Renal cortical epithelial cell (primary cell): Measurements from ENCODE around the gene SLC44A3. TPM values are rescaled to one million over a fixed set of nuclear protein-coding genes. Genes with fewer than 3 reads are reported as not detected.
"Not testable (repeated sequence)": the region's sequence is repeated elsewhere in the genome, so short reads cannot be mapped to it uniquely, and the experiment has no call there.

Source experiments
- DNase-seq: peaks from one replicate; pipeline ENCODE4 v3.0.0-alpha.2; 2011; ENCODE audit warnings: low read depth
- total RNA-seq: library from RNA; depleted of rRNA; stranded (reverse); fragments of >200 nt; gene quantifications from 2 replicates; pipeline ENCODE4 v1.2.3, GENCODE V29; 2014

Gene SLC44A3
- total RNA-seq, 1 donor from 2014 or later, result 54.5 TPM

DNA sequence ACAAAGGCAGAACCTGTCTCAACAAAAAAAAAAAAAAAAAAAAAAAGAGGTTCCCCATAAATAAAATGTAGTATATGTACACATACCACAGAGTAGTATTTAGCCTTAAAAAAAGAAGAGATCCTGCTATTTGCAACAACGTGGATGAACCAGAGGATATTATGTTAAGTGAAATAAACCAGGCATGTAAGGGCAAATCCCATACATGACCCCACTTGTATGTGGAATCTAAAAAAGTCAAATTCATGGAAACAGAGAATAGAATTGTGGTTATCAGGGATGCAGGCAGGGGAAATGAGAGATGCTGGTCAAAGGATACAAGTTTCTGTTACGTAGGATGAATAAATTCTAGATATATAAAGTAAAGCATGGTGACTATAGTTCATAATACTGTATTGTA, 16.7 kb downstream of the SLC44A3 start:
- no peak for DNase-seq

DNA sequence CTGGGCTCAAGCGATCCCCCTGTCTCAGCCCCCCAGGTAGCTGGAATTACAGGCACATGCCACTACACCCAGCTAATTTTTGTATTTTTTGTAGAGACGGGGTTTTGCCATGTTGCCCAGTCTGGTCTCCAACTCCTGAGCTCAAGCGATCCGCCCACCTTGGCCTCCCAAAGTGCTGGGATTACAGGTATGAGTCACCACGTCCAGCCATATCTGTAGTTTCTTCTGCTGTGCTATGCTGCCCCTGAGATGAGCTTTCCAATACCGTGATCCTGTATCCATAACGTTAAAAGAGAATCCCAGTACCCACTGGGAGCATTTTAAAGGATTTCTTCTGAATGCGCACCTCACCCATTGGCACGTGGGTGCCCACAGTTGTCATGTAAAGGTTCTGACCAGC, 20.2 kb downstream of the SLC44A3 start:
- not testable (repeated sequence) for DNase-seq

DNA sequence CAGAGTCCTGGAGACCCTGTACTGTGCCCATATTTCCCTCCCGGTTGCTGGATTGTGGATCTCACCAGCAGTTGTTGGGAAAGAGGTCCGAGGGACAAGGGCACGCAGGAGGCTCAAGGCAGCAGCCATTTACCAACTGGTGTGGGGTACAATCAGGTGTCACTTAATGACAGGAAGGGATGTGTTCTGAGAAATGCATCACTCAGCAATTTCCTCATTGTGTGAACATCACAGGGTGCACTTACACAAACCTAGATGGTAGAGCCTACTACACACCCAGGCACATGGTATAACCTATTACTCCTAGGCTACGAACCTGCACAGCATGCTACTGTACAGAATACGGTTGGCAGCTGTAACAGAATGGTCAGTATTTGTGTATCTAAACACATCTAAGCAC, 20.7 kb downstream of the SLC44A3 start:
- no peak for DNase-seq

DNA sequence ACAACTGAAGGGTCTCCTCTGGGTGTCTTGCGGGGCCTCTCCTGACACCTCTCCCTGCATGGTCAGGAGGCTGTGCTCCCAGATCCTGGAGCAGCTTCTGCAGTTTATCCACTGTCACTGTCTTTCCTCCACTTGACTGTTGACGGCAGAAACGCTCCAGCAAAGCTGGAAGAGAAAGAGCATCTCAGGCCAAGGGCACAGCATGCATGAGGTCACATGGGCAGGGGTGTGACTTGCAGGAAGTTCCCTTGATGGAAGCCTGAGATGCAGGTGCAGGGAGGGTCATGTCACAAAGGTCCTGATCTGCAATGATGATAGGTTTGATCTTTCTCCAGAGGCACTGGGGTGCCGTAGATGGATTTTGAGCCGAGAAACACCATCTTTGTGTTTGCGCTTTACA, 23.3 kb downstream of the SLC44A3 start:
- no peak for DNase-seq

DNA sequence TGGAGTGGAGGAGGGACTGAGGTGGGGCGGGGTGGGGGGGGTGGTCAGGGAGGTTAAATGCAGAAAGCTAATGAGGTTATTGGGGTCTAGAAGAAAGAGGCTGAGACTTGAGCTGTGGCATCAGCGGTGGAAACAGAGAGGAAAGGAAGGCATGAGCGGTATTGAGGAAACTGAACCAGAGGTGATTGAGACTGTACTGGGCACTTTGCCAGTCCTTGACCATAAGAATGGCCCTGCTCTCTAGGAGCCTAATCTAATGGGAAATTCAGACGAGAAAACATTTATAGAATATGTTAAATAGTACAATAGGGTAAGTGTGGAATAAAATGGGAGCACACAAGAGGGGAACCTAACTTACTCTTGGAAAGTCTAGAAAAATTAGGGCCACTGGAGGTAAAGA, 23.7 kb downstream of the SLC44A3 start:
- DNase-seq, result no peak

DNA sequence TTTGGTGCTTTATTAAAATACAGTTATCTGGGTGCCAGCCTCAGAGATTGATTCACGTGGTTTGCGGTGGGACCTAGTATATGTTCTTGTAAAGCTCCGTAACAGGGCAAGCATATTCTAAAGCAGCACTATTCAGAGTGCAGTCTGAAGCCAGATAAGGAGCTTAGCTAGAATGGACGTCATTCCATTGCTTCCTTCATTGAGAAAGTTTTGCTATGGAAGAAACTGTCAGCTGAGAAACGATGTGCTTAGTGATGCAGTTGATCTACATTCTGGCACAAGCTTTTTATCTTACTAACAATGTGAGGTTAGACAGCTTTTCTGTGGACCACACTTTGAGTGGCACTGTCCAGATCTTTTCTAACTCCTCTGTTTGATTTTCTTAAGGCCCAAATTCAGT, 26.2 kb downstream of the SLC44A3 start:
- DNase-seq, result no peak

DNA sequence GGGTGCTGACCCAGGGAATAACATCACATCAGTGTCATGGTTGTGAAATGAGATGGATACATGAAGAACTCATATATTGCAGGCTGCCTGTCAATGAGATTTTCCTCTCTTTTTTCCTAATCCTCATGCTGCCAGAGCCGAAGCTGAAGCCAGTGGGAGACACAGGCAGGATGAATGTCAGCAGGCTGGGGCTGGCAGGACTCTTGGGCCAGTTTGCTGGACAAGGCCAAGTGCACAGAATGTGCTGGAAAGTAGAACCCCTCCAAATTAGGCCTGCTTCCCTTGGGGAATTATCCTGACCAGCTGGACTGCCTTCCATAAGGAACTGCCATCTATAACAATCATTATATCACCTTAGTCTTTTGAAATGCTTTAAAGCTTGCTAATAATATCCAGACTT, 31.4 kb downstream of the SLC44A3 start:
- no peak for DNase-seq

DNA sequence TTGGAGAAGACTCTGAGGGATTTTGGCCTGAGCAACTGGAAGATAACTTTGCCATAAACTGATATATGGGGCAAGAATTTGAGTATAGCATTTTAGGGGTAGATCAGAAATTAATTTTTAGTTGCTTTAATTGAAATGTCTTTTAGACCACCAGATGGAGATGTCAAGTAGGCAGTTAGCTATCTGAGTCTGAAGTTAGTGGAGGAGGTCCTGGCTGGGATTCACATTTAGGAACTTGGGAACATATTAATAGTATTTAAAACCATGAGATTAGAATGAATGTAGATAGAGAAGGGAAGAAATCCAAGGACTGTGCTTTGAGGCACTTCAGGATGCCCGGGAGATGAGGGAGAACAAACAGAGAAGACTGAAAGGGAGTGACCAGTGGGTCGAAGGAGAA, 32.6 kb downstream of the SLC44A3 start:
- no peak for DNase-seq

DNA sequence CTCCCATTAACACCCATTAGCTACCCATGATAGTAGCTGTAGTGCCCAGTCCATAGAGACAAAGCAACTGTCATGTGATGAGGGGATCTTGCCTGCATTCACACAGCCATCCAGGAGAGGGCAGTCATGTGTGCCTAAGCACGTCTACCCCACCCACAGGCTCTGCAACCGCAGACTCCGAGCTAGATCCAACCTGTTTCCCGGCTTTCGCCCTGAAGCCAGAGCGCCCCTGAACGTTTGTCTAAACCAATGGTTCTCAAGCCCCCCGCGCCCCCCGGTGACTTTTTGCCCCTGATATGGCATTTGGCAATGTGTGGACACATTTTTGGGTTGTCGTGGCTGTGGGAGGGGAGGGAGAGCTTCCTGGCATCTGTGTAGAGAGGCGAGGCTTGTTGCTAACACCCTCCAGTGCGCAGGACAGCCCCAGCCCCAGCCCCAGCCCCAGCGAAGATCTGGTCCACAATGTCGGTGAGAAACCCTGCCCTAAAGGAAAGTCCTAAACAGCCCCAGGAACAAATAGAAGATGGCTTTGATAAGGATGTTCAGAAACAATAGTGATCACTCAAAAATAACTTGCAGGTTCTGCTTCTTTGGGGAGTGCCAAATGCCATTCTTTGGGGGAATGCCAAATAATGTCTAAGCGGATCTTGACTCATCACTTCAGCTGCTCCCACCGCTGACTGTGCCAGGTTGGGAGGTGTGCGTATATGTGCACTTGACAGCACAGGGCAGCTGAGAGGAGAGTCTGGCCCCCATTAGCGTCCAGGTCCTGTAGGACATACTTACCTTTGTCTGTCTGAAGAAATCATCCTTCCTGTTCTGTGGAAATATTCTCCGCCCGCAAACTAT, 34.5 kb downstream of the SLC44A3 start:
- DNase-seq, result peak; percentile 93

DNA sequence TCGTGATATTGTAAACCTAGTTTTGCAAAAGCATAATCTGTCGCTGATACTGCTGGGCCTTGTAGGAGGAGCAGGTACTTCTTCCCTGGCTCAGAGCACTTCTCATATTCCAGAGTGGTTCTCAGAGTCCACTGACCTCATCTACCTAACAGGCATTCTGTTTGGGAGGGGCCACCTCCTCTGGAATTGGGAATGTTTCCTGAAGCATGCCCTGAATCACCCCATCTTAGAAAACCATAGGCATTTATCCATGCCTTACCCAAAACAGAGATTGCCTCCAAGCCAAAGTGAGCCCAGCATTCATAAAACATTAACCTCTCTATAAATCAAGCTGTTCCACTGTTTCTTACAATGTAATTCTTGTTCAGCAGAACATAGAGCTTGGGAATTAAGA, 35.1 kb downstream of the SLC44A3 start:
- DNase-seq, result peak; percentile 77

DNA sequence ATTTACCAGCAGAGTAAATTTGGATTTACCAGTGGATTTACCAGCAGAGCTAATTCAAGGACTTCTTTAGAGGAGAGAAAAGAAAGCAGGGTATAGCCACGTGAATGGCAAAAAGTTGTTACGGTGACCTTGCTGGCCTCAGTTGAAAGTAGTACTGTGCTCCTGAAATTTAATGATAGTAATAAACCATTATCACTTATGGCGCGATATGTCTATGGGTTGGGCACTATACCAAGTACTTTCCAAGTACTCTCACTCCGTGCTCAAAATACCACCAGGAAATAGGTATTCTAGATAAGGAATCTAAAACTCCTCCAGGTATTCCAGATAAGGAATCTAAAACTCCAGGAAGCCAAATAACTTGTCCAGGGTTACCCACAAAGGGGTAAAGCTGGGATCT, 35.8 kb downstream of the SLC44A3 start:
- DNase-seq, result no peak

DNA sequence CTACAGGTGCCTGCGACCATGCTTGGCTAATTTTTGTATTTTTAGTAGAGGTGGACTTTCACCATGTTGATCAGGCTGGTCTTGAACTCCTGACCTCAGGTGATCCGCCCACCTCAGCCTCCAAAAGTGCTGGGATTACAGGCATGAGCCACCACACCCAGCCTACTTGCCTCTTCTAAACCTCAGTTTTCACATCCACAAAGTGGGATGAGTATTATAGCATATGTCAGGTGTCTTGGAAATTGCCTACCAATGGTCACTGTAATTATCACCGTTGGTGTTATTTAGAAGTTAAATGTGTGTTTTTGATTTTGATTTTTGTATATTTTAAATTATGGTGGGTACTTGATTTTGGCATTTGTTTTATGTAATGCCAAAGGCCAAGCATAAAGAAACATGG, 36.7 kb downstream of the SLC44A3 start:
- DNase-seq, result no peak

DNA sequence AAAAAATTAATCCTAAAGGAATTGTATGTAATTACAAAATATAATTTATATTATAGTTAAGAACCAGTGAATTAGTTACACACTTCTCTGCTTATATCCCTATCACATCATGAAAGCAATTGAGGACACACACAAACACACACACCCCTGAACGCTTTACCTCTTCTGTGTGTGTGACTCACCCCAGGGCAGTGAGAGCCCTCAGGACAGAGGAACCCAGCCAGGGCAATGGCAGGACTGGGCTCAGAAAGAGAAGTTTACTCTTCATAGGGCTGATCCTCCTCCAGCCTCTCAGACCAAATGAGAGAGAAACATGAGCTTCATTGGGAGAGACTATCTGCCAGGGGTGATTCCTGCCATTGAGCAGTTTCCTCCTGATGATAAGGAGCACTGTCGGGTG, 38.1 kb downstream of the SLC44A3 start:
- DNase-seq, result peak; percentile 67

DNA sequence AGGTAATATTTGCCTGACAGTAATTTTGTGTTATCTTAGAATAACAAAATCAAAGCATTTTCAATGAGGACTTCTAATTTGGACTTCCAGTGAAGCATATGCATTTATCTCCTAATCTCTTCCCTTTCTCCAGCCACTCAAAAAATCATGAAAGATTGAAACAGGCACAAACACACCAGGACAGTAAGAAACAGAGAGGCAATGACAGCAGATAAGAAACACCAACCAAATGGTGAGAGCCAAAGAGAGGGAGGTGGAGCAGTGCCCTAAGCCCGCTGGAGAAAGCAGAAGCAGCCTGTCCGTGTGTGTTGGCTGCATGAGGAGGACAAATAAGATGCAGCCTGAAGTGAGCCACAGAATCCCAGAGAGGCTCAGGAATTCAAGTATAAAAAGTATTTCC, 39.0 kb downstream of the SLC44A3 start:
- no peak for DNase-seq

DNA sequence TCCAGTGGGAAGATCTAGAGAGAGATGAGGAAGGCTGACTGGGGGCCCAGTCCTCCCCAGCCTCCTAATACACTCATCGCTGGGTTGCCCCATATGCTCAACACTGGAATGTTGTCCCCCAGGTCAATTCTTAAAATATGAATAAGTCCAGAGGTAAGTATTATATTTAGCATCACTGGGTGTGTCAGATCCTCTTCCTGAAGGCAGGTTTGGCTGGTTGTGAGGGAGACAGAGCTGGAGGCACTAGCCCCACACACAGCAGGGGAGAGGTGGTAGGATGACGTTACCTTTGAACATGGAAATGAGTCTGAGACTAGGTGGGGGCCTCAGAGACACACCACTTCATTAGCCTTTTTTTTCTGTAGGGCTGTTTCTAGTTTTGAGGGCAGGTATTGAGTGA, 42.6 kb downstream of the SLC44A3 start:
- no peak for DNase-seq

DNA sequence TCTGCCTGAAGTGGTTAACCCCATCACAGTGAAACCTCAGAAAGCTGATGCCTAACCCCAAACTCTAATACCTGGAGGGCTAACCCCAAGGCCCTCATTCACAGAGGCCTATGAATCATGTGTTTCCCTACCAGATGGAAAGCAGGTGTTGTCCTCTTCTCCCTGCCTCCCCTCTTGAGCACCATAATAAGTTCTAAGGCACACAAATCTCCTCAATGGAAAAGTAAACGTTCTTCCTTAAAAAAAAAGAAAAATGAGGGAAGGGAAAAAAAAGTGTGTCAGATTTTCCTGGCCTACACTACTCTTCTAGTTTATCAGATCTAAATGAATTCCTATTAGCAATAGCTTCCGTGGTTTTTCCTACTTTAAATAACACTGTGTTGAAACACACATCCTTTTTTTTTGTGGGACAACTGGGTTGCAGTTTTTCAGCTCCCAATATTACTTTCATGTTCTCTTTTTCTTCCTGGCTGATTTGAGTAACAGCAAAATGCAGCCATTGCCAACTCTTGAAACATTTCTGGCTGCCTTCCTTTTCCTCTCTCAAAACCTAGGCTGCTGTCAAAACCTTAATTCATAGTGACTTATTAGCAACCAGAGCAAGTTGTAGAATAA, 43.2 kb downstream of the SLC44A3 start:
- no peak for DNase-seq

DNA sequence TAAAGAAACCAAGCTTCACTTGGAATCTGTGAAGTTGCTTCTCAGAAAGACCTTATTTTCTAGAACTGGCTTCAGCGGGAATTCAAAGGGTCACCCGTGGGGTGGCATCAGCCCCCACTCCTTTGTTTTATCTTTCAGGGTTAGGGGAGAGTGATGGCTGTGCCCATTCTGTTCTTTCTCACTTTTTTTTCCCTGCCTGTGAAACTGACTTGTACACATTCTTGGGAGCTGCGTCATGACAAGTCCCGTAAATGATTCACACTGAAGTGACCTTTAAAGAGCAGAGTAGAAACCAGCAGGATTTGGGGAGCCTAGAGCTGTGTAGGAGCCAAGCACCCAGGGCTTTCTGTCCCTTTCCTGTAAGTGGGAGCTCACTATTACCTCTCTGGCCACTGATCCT, 43.8 kb downstream of the SLC44A3 start:
- peak; percentile 95 for DNase-seq

DNA sequence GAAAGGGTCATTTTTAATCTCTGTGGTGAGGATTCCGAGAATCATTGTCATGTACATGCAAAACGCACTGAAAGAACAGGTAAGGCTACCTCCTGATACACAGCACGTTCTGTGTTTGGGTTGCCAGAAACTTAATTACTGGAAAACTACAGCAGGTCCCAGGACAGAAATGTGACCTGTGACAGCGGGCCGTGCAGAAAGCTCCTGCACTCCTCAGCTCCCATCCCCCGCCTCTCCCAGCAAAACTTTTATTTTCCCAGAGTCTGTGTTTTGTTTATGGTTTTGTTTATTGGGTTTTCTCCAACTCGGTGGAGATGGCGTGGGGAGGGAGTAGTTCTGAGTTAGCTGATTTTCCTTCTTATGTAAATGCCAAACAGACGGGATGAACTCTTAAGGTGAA, 44.7 kb downstream of the SLC44A3 start:
- peak; percentile 65 for DNase-seq

DNA sequence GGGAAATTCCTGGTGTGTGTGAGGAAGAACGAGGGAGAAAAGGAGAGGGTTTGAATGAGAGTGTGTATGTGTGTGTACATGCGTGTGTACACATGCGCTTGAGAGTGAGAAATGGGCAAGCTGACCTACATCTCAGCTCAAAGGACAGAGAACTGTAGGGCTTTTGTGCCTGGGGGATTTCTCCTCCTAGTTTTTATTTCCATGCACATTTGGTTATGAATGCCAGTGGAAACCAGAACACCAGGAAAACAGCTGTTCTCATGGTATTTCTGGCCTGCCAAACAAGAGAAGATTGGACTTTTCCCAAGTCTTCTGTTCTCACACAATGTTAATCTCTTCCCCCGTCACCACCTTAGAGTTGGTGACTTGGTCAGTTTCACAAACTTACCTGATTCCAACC, 45.2 kb downstream of the SLC44A3 start:
- peak; percentile 72 for DNase-seq

DNA sequence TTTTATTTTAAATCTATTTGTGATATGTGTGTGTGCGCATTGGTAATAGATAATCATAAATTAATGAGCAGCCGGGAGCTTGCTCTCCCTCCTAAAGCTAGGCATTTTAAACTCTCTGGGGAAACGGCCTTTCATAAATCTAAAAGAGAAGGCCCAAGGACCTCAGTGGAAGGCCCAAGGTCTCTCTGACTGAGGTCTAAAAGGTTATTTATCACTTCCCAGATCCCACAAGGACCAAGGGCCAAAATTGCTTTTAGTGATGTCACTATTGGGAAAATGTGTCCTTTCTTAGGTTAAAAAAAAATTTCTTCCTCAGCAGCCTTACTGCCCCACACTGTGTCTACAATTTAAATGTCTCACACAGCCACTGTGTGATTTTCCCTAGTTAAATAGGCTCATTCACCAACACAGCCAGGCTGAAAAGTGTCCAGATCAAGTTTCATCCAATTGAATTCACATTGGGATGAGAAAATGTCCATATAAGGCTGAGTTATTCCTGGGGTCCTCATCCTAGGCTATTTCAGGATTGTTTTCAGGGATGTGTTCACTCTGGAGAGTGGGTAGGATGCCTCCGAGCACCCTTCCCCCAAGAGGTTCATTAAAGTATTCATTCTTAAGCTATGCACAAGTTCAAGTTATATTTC, 46.1 kb downstream of the SLC44A3 start:
- DNase-seq, result peak; percentile 45

DNA sequence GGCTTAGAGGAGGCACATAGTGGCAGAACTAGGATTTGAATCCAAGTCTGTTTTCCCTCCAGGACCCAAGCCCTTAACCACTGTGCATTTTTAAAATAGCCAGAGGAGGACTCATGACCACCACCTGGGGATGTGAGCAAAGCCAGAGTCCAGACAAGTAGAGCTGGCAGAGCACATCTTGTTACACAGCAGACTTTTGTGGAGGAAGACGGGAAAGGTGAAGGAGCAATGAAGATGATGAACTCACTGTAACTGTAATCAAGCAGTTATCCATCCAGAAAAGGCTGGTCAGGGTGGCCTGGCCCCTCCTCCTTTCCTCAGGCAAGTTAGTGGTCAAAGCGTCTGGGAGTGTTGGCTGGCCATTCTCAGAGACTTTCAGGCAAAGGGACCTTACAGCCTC, 50.9 kb downstream of the SLC44A3 start:
- peak; percentile 53 for DNase-seq

DNA sequence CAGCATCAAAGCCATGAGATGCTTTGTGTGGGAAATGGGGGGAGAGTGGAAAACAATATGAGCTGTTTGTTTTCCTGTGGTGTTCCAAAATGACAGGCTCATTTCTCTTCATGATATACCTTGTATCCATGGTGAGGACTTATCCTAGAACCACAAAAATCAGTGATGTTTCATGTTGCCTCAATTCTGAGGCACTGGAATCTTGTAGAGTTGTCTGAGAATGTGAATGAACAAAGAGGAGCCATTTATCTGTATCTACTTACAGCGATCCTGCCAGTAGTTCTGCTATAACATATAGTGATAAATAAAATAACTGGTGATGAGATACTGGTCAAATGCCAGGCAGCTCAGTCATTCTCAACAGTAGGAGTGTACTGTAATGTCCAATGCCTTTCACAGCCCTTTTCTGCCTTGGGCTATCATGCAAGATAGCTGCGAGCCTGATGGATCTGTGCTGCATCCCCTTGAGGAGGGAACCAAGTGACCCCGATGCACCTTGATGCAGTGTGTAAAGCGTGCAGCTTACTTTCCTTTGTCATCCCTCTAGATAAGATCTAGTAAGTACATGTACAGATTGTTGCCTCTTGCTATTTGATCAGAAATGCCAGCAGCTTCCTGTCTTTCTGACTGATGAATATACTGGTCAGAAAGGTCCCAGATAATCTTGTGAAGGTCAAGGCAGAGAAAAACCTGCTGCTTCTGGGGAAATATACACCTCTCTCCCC, 52.8 kb downstream of the SLC44A3 start:
- no peak for DNase-seq
